Putamen (tissue), 1 donor: ENCODE measurements around the gene PEX11G.

Source experiments
- DNase-seq: peaks from one replicate; pipeline ENCODE4 v3.0.0-alpha.2; 2016; ENCODE audit warnings: low spot score

Gene PEX11G

GRCh38 chr19:7488736-7489353, at the start of gene PEX11G:
Gene PEX11G (minus strand): TSS chr19:7489035. CDS start chr19:7489010, 25 bp downstream.
- DNase-seq: peak; percentile 91

GRCh38 chr19:7535998-7536695, 47.3 kb upstream of the PEX11G start:
- DNase-seq: no peak

- DNase-seq: peak; percentile 95
These were observed 46.5 kb upstream of the PEX11G start, which contains the start of gene PNPLA6 for GRCh38 chr19:7535047-7535997. Gene PNPLA6 (plus strand): TSS chr19:7535717. CDS start chr19:7535789, 72 bp downstream.

- DNase-seq: peak; percentile 89
These were observed 45.8 kb upstream of the PEX11G start for GRCh38 chr19:7534531-7535046.

- peak; percentile 92 for DNase-seq
These were observed 45.2 kb upstream of the PEX11G start for GRCh38 chr19:7533925-7534480.

GRCh38 chr19:7533281-7533885, 44.5 kb upstream of the PEX11G start:
- peak; percentile 64 for DNase-seq

GRCh38 chr19:7529610-7530490, 41.0 kb upstream of the PEX11G start:
- DNase-seq: no peak

- DNase-seq: no peak
These were observed 40.4 kb upstream of the PEX11G start for GRCh38 chr19:7529246-7529600.

GRCh38 chr19:7528522-7529245, 39.8 kb upstream of the PEX11G start:
- no peak for DNase-seq

GRCh38 chr19:7528192-7528519, 39.3 kb upstream of the PEX11G start:
- no peak for DNase-seq

- DNase-seq: no peak
These were observed 38.8 kb upstream of the PEX11G start for GRCh38 chr19:7527516-7528191.

- DNase-seq: no peak
These were observed 37.5 kb upstream of the PEX11G start for GRCh38 chr19:7526059-7526929.

- DNase-seq: no peak
These were observed 36.3 kb upstream of the PEX11G start for GRCh38 chr19:7524992-7525739.

GRCh38 chr19:7524523-7524922, 35.7 kb upstream of the PEX11G start:
- no peak for DNase-seq

GRCh38 chr19:7522923-7523667, 34.3 kb upstream of the PEX11G start:
- no peak for DNase-seq

- DNase-seq: peak; percentile 97
These were observed 33.5 kb upstream of the PEX11G start, which contains the start of gene MCOLN1 for GRCh38 chr19:7522072-7522922. Gene MCOLN1 (plus strand): TSS chr19:7522624. CDS start chr19:7522751, 127 bp downstream.
